Right renal cortex interstitium (tissue), 3 donors: ENCODE data around the gene MYO5B. TPM values are rescaled to one million over a fixed set of nuclear protein-coding genes. Genes with fewer than 3 reads are reported as not detected.
"Not testable (repeated sequence)": the region's sequence is repeated elsewhere in the genome, so short reads cannot be mapped to it uniquely, and the experiment has no call there.

Source experiments
- DNase-seq, 3 donors: peaks; one replicate each; pipeline ENCODE4 v3.0.0-alpha.2; 2013; ENCODE audit warnings: low read depth in 3 of 3, low spot score in 2 of 3
- polyA plus RNA-seq, 3 donors: library from polyadenylated mRNA; unstranded; fragments of 120-200 nt; gene quantifications; one replicate each; pipeline ENCODE4 v1.2.1, GENCODE V29; 2013; ENCODE audit not compliant: insufficient read length in 3 of 3

Gene MYO5B
- polyA plus RNA-seq, 3 donors, result 26.7 to 29.9 (median 29.3) TPM

GRCh38 chr18:50107468-50107977 is 87.4 kb downstream of the MYO5B start:
- DNase-seq, result no peak

- DNase-seq, result no peak
Measured at GRCh38 chr18:50105027-50105426, 89.9 kb downstream of the MYO5B start.

- no peak for DNase-seq
Measured at GRCh38 chr18:50104421-50104820, 90.5 kb downstream of the MYO5B start.

- DNase-seq, result peak in 1 of 3 donors; percentile 27
Measured at GRCh38 chr18:50099725-50100407, 95.1 kb downstream of the MYO5B start.

GRCh38 chr18:50097702-50098101 is 97.2 kb downstream of the MYO5B start:
- DNase-seq, result no peak

- no peak for DNase-seq
Measured at GRCh38 chr18:50096766-50097435, 98.0 kb downstream of the MYO5B start.

GRCh38 chr18:50094786-50095185 is 100.2 kb downstream of the MYO5B start:
- not testable (repeated sequence) for DNase-seq

- DNase-seq, result no peak
Measured at GRCh38 chr18:50094221-50094773, 100.7 kb downstream of the MYO5B start.

GRCh38 chr18:50093366-50094064 is 101.4 kb downstream of the MYO5B start:
- DNase-seq, result no peak

- no peak for DNase-seq
Measured at GRCh38 chr18:50092245-50092805, 102.6 kb downstream of the MYO5B start.

- DNase-seq, result no peak
Measured at GRCh38 chr18:50091509-50092244, 103.3 kb downstream of the MYO5B start.

GRCh38 chr18:50090370-50091312 is 104.3 kb downstream of the MYO5B start:
- DNase-seq, result no peak

- no peak for DNase-seq
Measured at GRCh38 chr18:50089702-50090101, 105.2 kb downstream of the MYO5B start.

GRCh38 chr18:50083708-50084107 is 111.2 kb downstream of the MYO5B start:
- DNase-seq, result no peak

GRCh38 chr18:50080932-50081560 is 113.9 kb downstream of the MYO5B start:
- no peak for DNase-seq

- no peak for DNase-seq
Measured at GRCh38 chr18:50080316-50080715, 114.6 kb downstream of the MYO5B start.

GRCh38 chr18:50079571-50080295 is 115.2 kb downstream of the MYO5B start:
- DNase-seq, result no peak

GRCh38 chr18:50076277-50076676 is 118.7 kb downstream of the MYO5B start:
- no peak for DNase-seq
